ENCODE measurements around the gene TCEAL1.
"Not testable (repeated sequence)": the region's sequence is repeated elsewhere in the genome, so short reads cannot be mapped to it uniquely, and the experiment has no call there.

Gene TCEAL1

GRCh38 chrX:103628386-103629317 lies at the start of gene TCEAL1:
TCEAL1 (plus strand) TSS chrX:103628975; CDS start chrX:103629917, 942 bp downstream.
- peak; percentile 13 for DNase-seq

- DNase-seq: no peak
Observed at GRCh38 chrX:103584596-103584995, 44.2 kb upstream of the TCEAL1 start.

GRCh38 chrX:103585411-103586313 lies 43.1 kb upstream of the TCEAL1 start, which contains the start of gene TCEAL4:
TCEAL4 (plus strand) TSS chrX:103585515; CDS start chrX:103586676, 1,161 bp downstream.
- DNase-seq: peak; percentile 6

GRCh38 chrX:103586314-103586646 lies 42.5 kb upstream of the TCEAL1 start:
- DNase-seq: no peak

- no peak for DNase-seq
Observed at GRCh38 chrX:103586659-103587058, 42.1 kb upstream of the TCEAL1 start.

- DNase-seq: not testable (repeated sequence)
Observed at GRCh38 chrX:103592295-103592694, 36.5 kb upstream of the TCEAL1 start.

- not testable (repeated sequence) for DNase-seq
Observed at GRCh38 chrX:103595202-103595601, 33.6 kb upstream of the TCEAL1 start.

GRCh38 chrX:103607364-103608305 lies 21.1 kb upstream of the TCEAL1 start, which contains the start of gene TCEAL3:
TCEAL3 (plus strand) TSS chrX:103607963; CDS start chrX:103609065, 1,102 bp downstream.
- DNase-seq: peak; percentile 28

- DNase-seq: no peak
Observed at GRCh38 chrX:103608306-103608963, 20.3 kb upstream of the TCEAL1 start.

- DNase-seq: no peak
Observed at GRCh38 chrX:103610282-103610681, 18.5 kb upstream of the TCEAL1 start.

GRCh38 chrX:103613362-103613890 lies 15.3 kb upstream of the TCEAL1 start:
- no peak for DNase-seq

- no peak for DNase-seq
Observed at GRCh38 chrX:103614999-103615398, 13.8 kb upstream of the TCEAL1 start.

GRCh38 chrX:103615781-103616371 lies 12.9 kb upstream of the TCEAL1 start:
- no peak for DNase-seq

GRCh38 chrX:103616676-103617186 lies 12.0 kb upstream of the TCEAL1 start:
- no peak for DNase-seq

GRCh38 chrX:103624111-103624510 lies 4.7 kb upstream of the TCEAL1 start:
- DNase-seq: no peak

- DNase-seq: no peak
Observed at GRCh38 chrX:103626855-103627254, 1.9 kb upstream of the TCEAL1 start.

- peak; percentile 41 for DNase-seq
Observed at GRCh38 chrX:103629318-103630170, 769 bp downstream of the TCEAL1 start.

GRCh38 chrX:103630171-103630511 lies 1.4 kb downstream of the TCEAL1 start:
- DNase-seq: no peak

GRCh38 chrX:103631145-103631544 lies 2.4 kb downstream of the TCEAL1 start:
- DNase-seq: no peak

- no peak for DNase-seq
Observed at GRCh38 chrX:103635436-103635835, 6.7 kb downstream of the TCEAL1 start.
